Measurements from ENCODE around the gene LRRC8B.

Gene LRRC8B

GRCh38 chr1:89567797-89568196 is 43.2 kb downstream of the LRRC8B start:
- TF ChIP-seq CTCF (IDR thresholded peaks at IDR 0.05; ENCODE audit: low read depth, low read length, missing control alignments): no peak
- H3K4me3 ChIP-seq (replicated peaks; ENCODE audit: low read depth, low read length): no peak overlapping the region
- no peak for DNase-seq (ENCODE audit: extremely low read depth, low read depth)

GRCh38 chr1:89573410-89573809 is 48.8 kb downstream of the LRRC8B start:
- DNase-seq (ENCODE audit: extremely low read depth, low read depth): no peak
- H3K4me3 ChIP-seq (replicated peaks; ENCODE audit: low read depth, low read length): no peak overlapping the region
- no peak for TF ChIP-seq CTCF (IDR thresholded peaks at IDR 0.05; ENCODE audit: low read depth, low read length, missing control alignments)

GRCh38 chr1:89574621-89575020 is 50.0 kb downstream of the LRRC8B start:
- DNase-seq (ENCODE audit: extremely low read depth, low read depth): no peak
- TF ChIP-seq CTCF (IDR thresholded peaks at IDR 0.05; ENCODE audit: low read depth, low read length, missing control alignments): no peak
- H3K4me3 ChIP-seq (replicated peaks; ENCODE audit: low read depth, low read length): no peak overlapping the region

GRCh38 chr1:89575207-89575606 is 50.6 kb downstream of the LRRC8B start:
- H3K4me3 ChIP-seq (replicated peaks; ENCODE audit: low read depth, low read length): no peak overlapping the region
- no peak for DNase-seq (ENCODE audit: extremely low read depth, low read depth)
- no peak for TF ChIP-seq CTCF (IDR thresholded peaks at IDR 0.05; ENCODE audit: low read depth, low read length, missing control alignments)

- TF ChIP-seq CTCF (IDR thresholded peaks at IDR 0.05; ENCODE audit: low read depth, low read length, missing control alignments): no peak
- no peak for DNase-seq (ENCODE audit: extremely low read depth, low read depth)
- no peak overlapping the region for H3K4me3 ChIP-seq (replicated peaks; ENCODE audit: low read depth, low read length)
These were observed 51.4 kb downstream of the LRRC8B start for GRCh38 chr1:89576013-89576412.

- TF ChIP-seq CTCF (IDR thresholded peaks at IDR 0.05; ENCODE audit: low read depth, low read length, missing control alignments): no peak
- H3K4me3 ChIP-seq (replicated peaks; ENCODE audit: low read depth, low read length): no peak overlapping the region
- DNase-seq (ENCODE audit: extremely low read depth, low read depth): no peak
These were observed 53.5 kb downstream of the LRRC8B start for GRCh38 chr1:89578151-89578550.

GRCh38 chr1:89578946-89579684 is 54.5 kb downstream of the LRRC8B start:
- no peak for DNase-seq (ENCODE audit: extremely low read depth, low read depth)
- H3K4me3 ChIP-seq (replicated peaks; ENCODE audit: low read depth, low read length): no peak overlapping the region
- no peak for TF ChIP-seq CTCF (IDR thresholded peaks at IDR 0.05; ENCODE audit: low read depth, low read length, missing control alignments)
